ENCODE results near the gene PDGFB.

DNA sequence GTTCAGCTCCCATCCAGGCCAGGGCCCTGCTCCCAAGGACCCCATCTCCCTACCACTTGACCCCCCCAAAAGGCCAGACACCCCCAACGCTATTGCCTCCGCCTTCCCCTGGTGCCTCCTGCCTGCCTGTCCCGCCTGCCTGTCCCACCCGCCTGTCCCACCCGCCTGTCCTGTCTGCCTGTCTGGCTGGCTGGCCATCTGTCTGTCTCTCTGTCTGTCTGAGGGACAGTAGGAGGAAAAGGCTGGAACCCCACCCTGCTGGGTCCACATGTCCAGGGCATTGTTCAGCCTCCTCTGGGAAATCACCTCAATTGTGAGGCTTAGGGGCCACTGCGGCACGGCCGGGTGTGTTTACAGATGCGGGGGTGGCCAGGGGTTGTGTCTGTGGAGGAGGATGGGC is 67.0 kb downstream of the PDGFB start:
- TF ChIP-seq, protein P1, sequence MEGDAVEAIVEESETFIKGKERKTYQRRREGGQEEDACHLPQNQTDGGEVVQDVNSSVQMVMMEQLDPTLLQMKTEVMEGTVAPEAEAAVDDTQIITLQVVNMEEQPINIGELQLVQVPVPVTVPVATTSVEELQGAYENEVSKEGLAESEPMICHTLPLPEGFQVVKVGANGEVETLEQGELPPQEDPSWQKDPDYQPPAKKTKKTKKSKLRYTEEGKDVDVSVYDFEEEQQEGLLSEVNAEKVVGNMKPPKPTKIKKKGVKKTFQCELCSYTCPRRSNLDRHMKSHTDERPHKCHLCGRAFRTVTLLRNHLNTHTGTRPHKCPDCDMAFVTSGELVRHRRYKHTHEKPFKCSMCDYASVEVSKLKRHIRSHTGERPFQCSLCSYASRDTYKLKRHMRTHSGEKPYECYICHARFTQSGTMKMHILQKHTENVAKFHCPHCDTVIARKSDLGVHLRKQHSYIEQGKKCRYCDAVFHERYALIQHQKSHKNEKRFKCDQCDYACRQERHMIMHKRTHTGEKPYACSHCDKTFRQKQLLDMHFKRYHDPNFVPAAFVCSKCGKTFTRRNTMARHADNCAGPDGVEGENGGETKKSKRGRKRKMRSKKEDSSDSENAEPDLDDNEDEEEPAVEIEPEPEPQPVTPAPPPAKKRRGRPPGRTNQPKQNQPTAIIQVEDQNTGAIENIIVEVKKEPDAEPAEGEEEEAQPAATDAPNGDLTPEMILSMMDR (IDR thresholded peaks at IDR 0.05), result no peak
- TF ChIP-seq POLR2A (IDR thresholded peaks at IDR 0.05) (no peak), POLR2AphosphoS5 (IDR thresholded peaks at IDR 0.05) (no peak), EP300 (IDR thresholded peaks at IDR 0.05) (no peak)
